ENCODE measurements around the gene RNF150. TPM values are rescaled to one million over a fixed set of nuclear protein-coding genes. Genes with fewer than 3 reads are reported as not detected.
"Not testable (repeated sequence)": the region's sequence is repeated elsewhere in the genome, so short reads cannot be mapped to it uniquely, and the experiment has no call there.

Gene RNF150
- total and polyA plus RNA-seq, 7 donors: 0.46 to 69.0 (median 53.2) TPM

- H3K9me3 ChIP-seq: no peaks in the 10 kb centered on the region
- no peaks in the 10 kb centered on the region for H3K36me3 ChIP-seq
- TF ChIP-seq EP300 (IDR thresholded peaks at IDR 0.05) (peak in 1 of 4 donors; percentile 3), POLR2AphosphoS5 (IDR thresholded peaks at IDR 0.05) (peak; percentile 6 to 73 (median 58))
- TF ChIP-seq, protein P1, sequence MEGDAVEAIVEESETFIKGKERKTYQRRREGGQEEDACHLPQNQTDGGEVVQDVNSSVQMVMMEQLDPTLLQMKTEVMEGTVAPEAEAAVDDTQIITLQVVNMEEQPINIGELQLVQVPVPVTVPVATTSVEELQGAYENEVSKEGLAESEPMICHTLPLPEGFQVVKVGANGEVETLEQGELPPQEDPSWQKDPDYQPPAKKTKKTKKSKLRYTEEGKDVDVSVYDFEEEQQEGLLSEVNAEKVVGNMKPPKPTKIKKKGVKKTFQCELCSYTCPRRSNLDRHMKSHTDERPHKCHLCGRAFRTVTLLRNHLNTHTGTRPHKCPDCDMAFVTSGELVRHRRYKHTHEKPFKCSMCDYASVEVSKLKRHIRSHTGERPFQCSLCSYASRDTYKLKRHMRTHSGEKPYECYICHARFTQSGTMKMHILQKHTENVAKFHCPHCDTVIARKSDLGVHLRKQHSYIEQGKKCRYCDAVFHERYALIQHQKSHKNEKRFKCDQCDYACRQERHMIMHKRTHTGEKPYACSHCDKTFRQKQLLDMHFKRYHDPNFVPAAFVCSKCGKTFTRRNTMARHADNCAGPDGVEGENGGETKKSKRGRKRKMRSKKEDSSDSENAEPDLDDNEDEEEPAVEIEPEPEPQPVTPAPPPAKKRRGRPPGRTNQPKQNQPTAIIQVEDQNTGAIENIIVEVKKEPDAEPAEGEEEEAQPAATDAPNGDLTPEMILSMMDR (IDR thresholded peaks at IDR 0.05): no peak
- no peaks in the 10 kb centered on the region for H3K27me3 ChIP-seq
- DNase-seq: no peak
- 60 to 81% methylated on average over 7 of the region's 7 CpGs for WGBS, 2 donors
- no peak overlapping the region for H3K4me3 ChIP-seq
- intact Hi-C loops (cut with DNase I): loop anchor here (10.0 kb wide), 1 partner anchor 80 kb away; the partner anchor contains the start of gene TBC1D9
- H3K4me1 ChIP-seq: peaks cover 0 to 18% (median 14%) of the 10 kb centered on the region in 4 donors
- H3K27ac ChIP-seq: peak overlapping the region in 3 of 4 donors; percentile 24 to 64 (median 53)
These were observed 298.3 kb downstream of the RNF150 start for GRCh38 chr4:140834839-140835495.

DNA sequence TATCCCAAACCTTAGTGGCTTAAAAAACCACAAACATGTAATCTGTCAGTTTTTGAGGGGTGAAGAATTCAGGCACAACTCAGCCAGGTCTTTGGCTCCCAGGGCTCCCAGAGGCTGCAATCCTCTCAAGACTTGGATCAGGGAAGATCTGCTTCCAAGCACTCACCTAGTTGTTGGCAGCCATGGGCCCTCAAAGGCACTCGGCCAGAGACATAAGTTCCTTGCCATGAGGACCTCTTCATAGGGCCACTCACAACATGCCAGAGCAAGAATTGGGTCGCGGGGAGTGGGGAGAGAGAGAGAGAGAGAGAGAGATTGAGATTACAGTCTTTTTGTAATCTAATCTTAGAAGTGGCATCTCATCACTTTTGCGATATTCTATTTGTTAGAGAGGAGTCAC lies 300.0 kb downstream of the RNF150 start:
- TF ChIP-seq, protein P1 (IDR thresholded peaks at IDR 0.05): no peak
- no peak for TF ChIP-seq POLR2AphosphoS5 (IDR thresholded peaks at IDR 0.05)
- H3K27me3 ChIP-seq: no peaks in the 10 kb centered on the region
- no peak overlapping the region for H3K27ac ChIP-seq
- intact Hi-C loops (cut with DNase I): loop anchor here (10.0 kb wide), 1 partner anchor 78 kb away; the partner anchor contains the start of gene TBC1D9
- no peak for DNase-seq
- H3K9me3 ChIP-seq: no peaks in the 10 kb centered on the region
- no peaks in the 10 kb centered on the region for H3K36me3 ChIP-seq
- no peak overlapping the region for H3K4me3 ChIP-seq
- WGBS, 2 donors: 80 to 94% methylated on average over 4 of the region's 4 CpGs
- peaks cover 0 to 12% (median 8%) of the 10 kb centered on the region in 4 donors for H3K4me1 ChIP-seq

GRCh38 chr4:140829825-140830224 lies 303.4 kb downstream of the RNF150 start:
- no peaks in the 10 kb centered on the region for H3K36me3 ChIP-seq
- no peaks in the 10 kb centered on the region for H3K9me3 ChIP-seq
- H3K27ac ChIP-seq: no peak overlapping the region
- TF ChIP-seq POLR2A (IDR thresholded peaks at IDR 0.05) (no peak), EP300 (IDR thresholded peaks at IDR 0.05) (no peak), POLR2AphosphoS5 (IDR thresholded peaks at IDR 0.05) (no peak)
- TF ChIP-seq, protein P1 (IDR thresholded peaks at IDR 0.05): no peak
- intact Hi-C loops (cut with DNase I): loop anchor here (10.0 kb wide), 1 partner anchor 75 kb away; the partner anchor contains the start of gene TBC1D9
- H3K27me3 ChIP-seq: no peaks in the 10 kb centered on the region
- no peak for DNase-seq
- no peak overlapping the region for H3K4me3 ChIP-seq
- peaks cover 0 to 5% (median 2%) of the 10 kb centered on the region in 4 donors for H3K4me1 ChIP-seq

- no peak overlapping the region for H3K4me3 ChIP-seq
- no peaks in the 10 kb centered on the region for H3K36me3 ChIP-seq
- intact Hi-C loops (cut with DNase I): no loop called here
- no peaks in the 10 kb centered on the region for H3K9me3 ChIP-seq
- no peaks in the 10 kb centered on the region for H3K4me1 ChIP-seq
- H3K27ac ChIP-seq: no peak overlapping the region
- TF ChIP-seq, protein P1 (IDR thresholded peaks at IDR 0.05): no peak
- TF ChIP-seq EP300 (IDR thresholded peaks at IDR 0.05) (no peak), POLR2A (IDR thresholded peaks at IDR 0.05) (no peak), POLR2AphosphoS5 (IDR thresholded peaks at IDR 0.05) (no peak)
- no peaks in the 10 kb centered on the region for H3K27me3 ChIP-seq
- WGBS, 2 donors: 91% methylated on average over 2 of the region's 2 CpGs
- DNase-seq: no peak
These were observed 306.6 kb downstream of the RNF150 start for GRCh38 chr4:140826701-140827027.

- DNase-seq; H3K36me3 ChIP-seq; H3K27ac ChIP-seq; H3K27me3 ChIP-seq; intact Hi-C loops (cut with DNase I); H3K4me1 ChIP-seq; H3K9me3 ChIP-seq; H3K4me3 ChIP-seq: not testable (repeated sequence)
- 85 to 86% methylated on average over 3 of the region's 3 CpGs for WGBS, 2 donors
These were observed 312.7 kb downstream of the RNF150 start for GRCh38 chr4:140820520-140820919.

Data from sigmoid colon (tissue), 7 donors.